HG02759 (cell line): ENCODE results near the gene CNTN3.

Experiments used
- ATAC-seq: cut with Tn5 transposase; IDR thresholded peaks from one replicate; pipeline ENCODE4 v1.9.1; 2021; ENCODE audit warnings: mild to moderate bottlenecking, moderate library complexity; ENCODE audit not compliant: unreplicated experiment

CNTN3 gene

GRCh38 chr3:74613060-74613459, 1.4 kb downstream of the CNTN3 start:
- ATAC-seq, result no peak

DNA sequence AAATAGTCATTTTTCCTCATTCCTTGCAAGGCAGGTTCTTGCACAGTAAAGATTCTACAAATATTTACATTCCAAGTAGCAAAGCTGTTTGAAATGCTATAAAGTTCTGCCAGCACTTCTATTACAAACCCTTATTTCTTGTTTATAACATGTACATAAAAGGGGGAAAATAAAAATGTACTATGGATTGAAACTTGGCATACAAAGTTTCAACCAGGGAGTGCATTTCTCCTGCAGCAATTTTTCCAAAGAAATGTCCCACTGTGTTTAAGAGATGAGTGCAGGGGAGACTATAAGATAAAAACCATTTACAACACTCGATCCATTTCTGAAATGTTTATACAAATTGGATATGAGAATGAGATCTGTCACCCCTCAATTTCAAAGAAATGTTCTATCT, 3.3 kb downstream of the CNTN3 start:
- ATAC-seq, result no peak

GRCh38 chr3:74607803-74608202, 6.7 kb downstream of the CNTN3 start:
- no peak for ATAC-seq

DNA sequence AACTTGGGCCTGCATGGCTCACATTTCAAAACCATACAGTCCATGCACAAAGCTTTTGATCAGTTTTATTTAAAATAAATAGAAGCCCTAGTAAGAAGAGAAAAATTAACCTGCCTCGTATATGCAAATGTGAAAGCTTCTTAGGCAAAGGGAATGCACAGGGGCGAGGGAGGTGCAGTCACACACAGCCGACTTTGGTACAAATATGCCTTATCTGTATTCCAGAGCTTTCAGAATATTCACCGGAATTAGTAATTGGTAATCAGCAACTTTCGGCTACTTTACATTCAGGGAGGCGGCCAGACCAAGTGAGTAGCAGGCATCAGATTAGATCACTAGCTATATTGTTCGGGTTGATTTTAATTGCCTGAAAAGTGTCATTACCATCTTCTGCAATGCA, 7.5 kb downstream of the CNTN3 start:
- no peak for ATAC-seq

- ATAC-seq, result no peak
These were observed 9.0 kb downstream of the CNTN3 start for GRCh38 chr3:74605437-74605836.

- no peak for ATAC-seq
These were observed 11.2 kb downstream of the CNTN3 start for GRCh38 chr3:74603292-74603691.

DNA sequence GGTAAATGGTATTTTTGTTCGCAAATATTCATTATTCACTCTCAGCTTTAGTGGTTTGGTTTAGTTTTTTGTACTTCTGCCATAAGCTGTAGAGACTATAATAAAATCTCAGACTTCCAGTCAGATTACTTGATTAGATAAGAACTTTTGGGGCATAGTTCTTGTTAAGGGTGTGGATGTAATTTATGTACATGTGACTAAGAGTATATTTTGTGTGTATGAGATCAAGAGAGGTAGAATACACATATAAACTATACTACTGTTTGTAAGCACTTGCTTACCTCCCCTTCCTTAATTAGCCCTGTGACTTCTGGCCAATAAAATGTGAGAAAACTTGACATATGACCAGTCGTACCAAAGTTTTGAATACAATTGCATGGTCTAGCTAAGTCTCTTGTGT, 12.0 kb downstream of the CNTN3 start:
- ATAC-seq, result no peak

GRCh38 chr3:74601793-74602192, 12.7 kb downstream of the CNTN3 start:
- no peak for ATAC-seq

- ATAC-seq, result no peak
These were observed 14.9 kb downstream of the CNTN3 start for GRCh38 chr3:74599564-74599963.

DNA sequence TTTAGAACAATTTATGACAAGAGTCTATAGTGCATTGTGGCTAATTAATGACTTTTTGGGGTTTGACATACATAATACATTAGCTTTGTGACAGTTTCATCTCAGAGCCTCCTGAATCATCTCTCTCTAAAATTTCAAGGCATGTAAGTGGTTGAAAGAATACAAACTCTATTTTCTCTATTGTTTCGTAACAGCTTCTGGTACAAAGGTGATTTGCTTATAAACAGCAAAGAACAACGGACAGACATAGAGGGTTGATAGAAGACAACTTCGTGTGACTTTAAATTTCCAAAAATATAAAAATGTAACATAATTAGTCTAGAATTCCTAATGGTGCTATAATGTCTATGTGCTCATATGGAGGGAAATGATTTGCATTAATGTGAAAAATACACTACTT, 21.3 kb downstream of the CNTN3 start:
- ATAC-seq, result no peak

DNA sequence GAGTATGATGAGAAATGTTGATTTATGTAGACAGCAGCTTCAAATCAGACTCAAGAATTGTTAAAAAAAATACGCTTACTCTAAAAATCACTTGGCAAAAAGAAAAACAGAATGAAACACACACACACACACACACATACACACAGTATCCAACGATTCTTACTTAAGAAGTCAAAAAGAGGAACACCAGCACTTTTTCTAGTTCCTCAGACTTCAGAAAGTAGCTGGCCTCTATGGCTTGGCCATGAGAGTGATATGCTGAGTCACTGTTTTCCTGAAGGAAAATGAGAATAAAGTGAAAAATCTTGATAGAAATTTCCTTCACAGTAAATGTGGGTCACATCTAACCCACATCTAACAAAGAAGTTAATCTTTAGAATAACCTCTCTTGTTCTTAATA, 22.1 kb downstream of the CNTN3 start:
- no peak for ATAC-seq

- ATAC-seq, result no peak
These were observed 22.5 kb downstream of the CNTN3 start for GRCh38 chr3:74591946-74592345.

DNA sequence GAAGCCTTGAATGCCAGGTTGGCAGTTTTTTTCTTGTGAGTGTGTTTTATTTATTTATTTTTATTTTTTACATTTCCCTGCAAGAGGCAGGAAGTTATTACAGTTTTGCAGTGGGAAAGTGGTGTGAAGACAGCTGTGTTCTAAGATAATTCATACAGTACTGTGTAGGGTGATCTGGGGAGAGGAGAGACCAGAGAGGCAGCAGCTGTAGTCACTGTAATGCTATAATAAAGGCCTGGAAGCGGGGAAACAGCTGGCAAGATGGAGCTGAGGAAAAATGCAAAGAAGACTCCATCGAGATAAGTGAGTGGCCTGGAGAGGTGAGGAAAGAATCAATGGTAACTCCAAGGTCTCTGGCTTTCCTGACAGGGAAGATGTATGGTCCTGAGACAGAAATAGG, 23.1 kb downstream of the CNTN3 start:
- ATAC-seq, result no peak

GRCh38 chr3:74590620-74591262, 23.7 kb downstream of the CNTN3 start:
- ATAC-seq, result no peak

- ATAC-seq, result no peak
These were observed 29.7 kb downstream of the CNTN3 start for GRCh38 chr3:74584782-74585181.

- ATAC-seq, result no peak
These were observed 31.5 kb downstream of the CNTN3 start for GRCh38 chr3:74582982-74583381.

GRCh38 chr3:74575857-74576256, 38.6 kb downstream of the CNTN3 start:
- no peak for ATAC-seq

DNA sequence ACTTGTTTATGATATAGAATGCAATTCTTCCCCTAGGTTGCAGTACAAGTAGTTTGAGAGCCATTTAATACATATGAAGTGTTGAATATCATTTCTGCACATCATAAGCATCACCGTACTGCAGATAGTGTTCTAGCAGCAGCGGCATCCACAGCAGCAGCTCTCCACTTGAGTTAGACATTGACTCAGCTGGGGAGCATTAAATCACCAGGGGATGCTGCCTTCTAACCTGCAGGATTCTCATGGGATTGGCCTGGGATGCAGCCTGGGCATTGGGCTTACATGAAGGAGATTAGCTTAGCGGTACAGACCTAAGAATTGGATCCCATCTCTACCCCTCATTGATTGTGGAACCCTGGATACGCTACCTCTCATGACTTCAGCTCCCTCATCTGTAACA, 43.3 kb downstream of the CNTN3 start:
- ATAC-seq, result no peak
